Mucosa of stomach (tissue), 1 donor: ENCODE measurements around the gene CD82.

Source experiments
- H3K27me3 ChIP-seq: one replicate; pipeline ENCODE4 v1.7.0; 2013; ENCODE audit warnings: mild to moderate bottlenecking, low read length; ENCODE audit not compliant: control insufficient read depth, insufficient read depth
- H3K36me3 ChIP-seq: one replicate; pipeline ENCODE4 v1.7.0; 2013; ENCODE audit warnings: low read length; ENCODE audit not compliant: control insufficient read depth, insufficient read depth
- H3K4me1 ChIP-seq: one replicate; pipeline ENCODE4 v1.7.0; 2013; ENCODE audit warnings: mild to moderate bottlenecking, low read length; ENCODE audit not compliant: control insufficient read depth, insufficient read depth
- H3K4me3 ChIP-seq: one replicate; pipeline ENCODE4 v1.7.0; 2013; ENCODE audit warnings: low read length
- H3K9ac ChIP-seq: one replicate; pipeline ENCODE4 v1.7.0; 2013; ENCODE audit warnings: mild to moderate bottlenecking, low read length, moderate library complexity
- H3K9me3 ChIP-seq: one replicate; pipeline ENCODE4 v1.7.0; 2013; ENCODE audit warnings: mild to moderate bottlenecking, low read length, moderate library complexity; ENCODE audit not compliant: control insufficient read depth
- donor health status: Pancreatic carcinoma.

The CD82 gene

DNA sequence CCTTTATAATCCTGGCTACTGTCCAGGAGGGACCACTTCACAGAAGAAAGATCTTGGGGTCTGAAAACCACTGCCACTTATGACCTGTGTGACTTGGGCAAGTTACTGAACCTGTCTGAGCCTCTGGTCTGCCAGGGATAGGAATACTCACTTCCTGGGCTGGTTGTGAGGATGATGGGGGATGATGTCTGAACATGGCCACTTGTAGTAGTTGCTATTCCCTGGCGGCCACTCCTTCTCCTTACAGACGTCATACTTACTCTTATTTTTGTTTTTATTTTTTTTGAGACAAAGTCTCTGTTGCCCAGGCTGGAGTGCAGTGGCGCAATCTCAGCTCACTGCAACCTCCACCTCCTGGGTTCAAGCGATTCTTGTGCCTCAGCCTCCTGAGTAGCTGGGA, 26.1 kb downstream of the CD82 start:
- Histone ChIP-seq H3K4me3 (no peak overlapping the region), H3K9ac (no peak overlapping the region), H3K9me3 (no peaks in the 10 kb centered on the region), H3K4me1 (peaks cover 18% of the 10 kb centered on the region), H3K27me3 (no peaks in the 10 kb centered on the region), H3K36me3 (no peaks in the 10 kb centered on the region)

- no peaks in the 10 kb centered on the region for H3K36me3 ChIP-seq
- no peak overlapping the region for H3K9ac ChIP-seq
These were observed 26.9 kb downstream of the CD82 start for GRCh38 chr11:44592125-44592940.

GRCh38 chr11:44593251-44593650, 27.8 kb downstream of the CD82 start:
- no peaks in the 10 kb centered on the region for H3K27me3 ChIP-seq
- no peaks in the 10 kb centered on the region for H3K36me3 ChIP-seq
- peaks cover 33% of the 10 kb centered on the region for H3K4me1 ChIP-seq
- no peak overlapping the region for H3K9ac ChIP-seq
- H3K9me3 ChIP-seq: no peaks in the 10 kb centered on the region
- H3K4me3 ChIP-seq: no peak overlapping the region

More at GRCh38 chr11:44592125-44592940, 26.9 kb downstream of the CD82 start:
- Histone ChIP-seq H3K4me1 (peaks cover 26% of the 10 kb centered on the region), H3K27me3 (no peaks in the 10 kb centered on the region), H3K4me3 (no peak overlapping the region), H3K9me3 (no peaks in the 10 kb centered on the region)

- peaks cover 33% of the 10 kb centered on the region for H3K4me1 ChIP-seq
- no peak overlapping the region for H3K4me3 ChIP-seq
- H3K36me3 ChIP-seq: no peaks in the 10 kb centered on the region
- H3K27me3 ChIP-seq: no peaks in the 10 kb centered on the region
- H3K9ac ChIP-seq: no peak overlapping the region
- H3K9me3 ChIP-seq: no peaks in the 10 kb centered on the region
These were observed 29.5 kb downstream of the CD82 start for GRCh38 chr11:44595006-44595405.

GRCh38 chr11:44595964-44596381, 30.5 kb downstream of the CD82 start:
- Histone ChIP-seq H3K4me1 (peaks cover 35% of the 10 kb centered on the region), H3K27me3 (no peaks in the 10 kb centered on the region), H3K9ac (peak overlapping the region; percentile 7), H3K9me3 (no peaks in the 10 kb centered on the region), H3K36me3 (no peaks in the 10 kb centered on the region), H3K4me3 (no peak overlapping the region)

DNA sequence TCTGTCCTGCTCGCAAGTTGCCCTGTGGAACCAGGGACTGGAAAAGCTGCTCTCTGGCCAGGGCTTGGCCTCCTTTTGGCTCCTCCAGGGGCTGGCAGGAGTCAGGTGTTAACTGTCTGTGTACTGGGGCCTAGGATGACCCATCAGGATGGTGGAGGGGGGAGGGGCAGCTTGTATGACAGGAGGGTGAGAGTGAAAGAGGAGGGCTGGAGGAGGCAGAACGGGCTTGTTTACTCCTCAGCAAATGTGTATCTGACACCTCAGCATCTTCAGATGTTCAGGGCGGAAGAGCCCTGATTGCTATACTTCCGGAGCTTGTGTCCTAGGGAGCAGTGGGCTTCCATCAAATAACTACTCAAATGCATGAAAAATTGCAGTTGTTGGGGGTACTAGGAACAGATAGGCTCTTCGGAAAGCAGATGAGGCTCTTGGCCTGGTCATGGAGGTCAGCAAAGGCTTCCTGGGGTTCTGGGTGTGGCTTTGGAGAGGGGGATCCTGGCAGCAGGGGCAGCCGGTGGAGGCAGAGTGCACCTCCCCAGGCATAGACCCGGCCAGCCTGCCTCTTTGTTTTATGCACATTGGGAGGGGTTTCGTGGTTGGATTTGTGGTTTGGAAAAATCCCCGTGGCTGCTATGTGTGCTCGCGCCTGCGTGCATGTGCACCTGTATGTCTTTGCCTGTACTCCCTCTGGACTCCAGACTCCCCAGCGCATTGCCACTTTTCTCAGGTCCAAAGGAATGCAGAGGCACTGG, 31.2 kb downstream of the CD82 start:
- Histone ChIP-seq H3K4me1 (peaks cover 36% of the 10 kb centered on the region), H3K4me3 (no peak overlapping the region), H3K9me3 (no peaks in the 10 kb centered on the region), H3K9ac (peak overlapping the region; percentile 38), H3K27me3 (no peaks in the 10 kb centered on the region), H3K36me3 (no peaks in the 10 kb centered on the region)

- Histone ChIP-seq H3K4me1 (peaks cover 44% of the 10 kb centered on the region), H3K4me3 (no peak overlapping the region), H3K36me3 (no peaks in the 10 kb centered on the region), H3K9ac (peak overlapping the region; percentile 38), H3K27me3 (no peaks in the 10 kb centered on the region), H3K9me3 (no peaks in the 10 kb centered on the region)
These were observed 32.0 kb downstream of the CD82 start for GRCh38 chr11:44597358-44598012.

DNA sequence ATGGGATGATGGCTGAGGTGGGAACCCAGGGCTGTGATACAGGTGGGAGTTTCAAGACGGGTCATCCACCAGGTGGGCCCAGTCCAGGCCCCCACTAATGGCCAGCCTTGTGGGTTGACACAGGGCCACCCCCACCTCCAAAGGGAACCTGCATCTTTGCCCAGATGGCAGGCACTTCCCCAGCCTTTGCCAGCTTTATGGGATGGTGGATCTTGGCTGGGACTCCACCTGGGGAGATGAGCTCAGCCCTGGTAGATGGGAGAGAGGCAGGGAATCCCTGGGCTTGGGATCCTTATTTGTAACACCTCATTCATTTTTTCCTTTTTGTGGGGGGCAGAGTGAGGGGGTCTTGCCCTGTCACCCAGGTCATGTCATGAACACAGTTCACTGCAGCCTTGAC, 33.4 kb downstream of the CD82 start:
- Histone ChIP-seq H3K36me3 (no peaks in the 10 kb centered on the region), H3K4me1 (peaks cover 57% of the 10 kb centered on the region), H3K27me3 (no peaks in the 10 kb centered on the region), H3K4me3 (no peak overlapping the region), H3K9me3 (no peaks in the 10 kb centered on the region), H3K9ac (no peak overlapping the region)

DNA sequence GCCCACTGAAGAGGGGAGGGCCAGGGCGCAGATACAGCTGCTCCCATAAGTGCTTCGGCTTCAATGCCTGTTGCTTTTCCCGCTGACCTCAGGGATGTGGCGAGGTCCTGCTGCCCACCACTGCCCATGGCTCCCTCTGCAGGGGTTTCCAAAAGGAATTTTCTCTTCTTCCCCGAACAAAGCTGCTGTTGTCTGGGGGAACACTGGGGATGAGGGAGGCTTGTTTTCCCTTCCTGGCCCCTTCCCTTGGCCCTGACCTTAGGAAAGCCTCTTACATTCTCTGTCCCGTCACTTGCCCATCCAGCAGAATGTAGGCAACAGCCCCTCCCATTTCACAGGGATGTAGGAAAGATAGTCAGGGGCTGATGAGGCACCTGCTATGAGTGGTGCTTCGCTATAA, 34.8 kb downstream of the CD82 start:
- peaks cover 64% of the 10 kb centered on the region for H3K4me1 ChIP-seq
- no peak overlapping the region for H3K4me3 ChIP-seq
- no peaks in the 10 kb centered on the region for H3K36me3 ChIP-seq
- no peaks in the 10 kb centered on the region for H3K9me3 ChIP-seq
- H3K9ac ChIP-seq: no peak overlapping the region
- no peaks in the 10 kb centered on the region for H3K27me3 ChIP-seq

DNA sequence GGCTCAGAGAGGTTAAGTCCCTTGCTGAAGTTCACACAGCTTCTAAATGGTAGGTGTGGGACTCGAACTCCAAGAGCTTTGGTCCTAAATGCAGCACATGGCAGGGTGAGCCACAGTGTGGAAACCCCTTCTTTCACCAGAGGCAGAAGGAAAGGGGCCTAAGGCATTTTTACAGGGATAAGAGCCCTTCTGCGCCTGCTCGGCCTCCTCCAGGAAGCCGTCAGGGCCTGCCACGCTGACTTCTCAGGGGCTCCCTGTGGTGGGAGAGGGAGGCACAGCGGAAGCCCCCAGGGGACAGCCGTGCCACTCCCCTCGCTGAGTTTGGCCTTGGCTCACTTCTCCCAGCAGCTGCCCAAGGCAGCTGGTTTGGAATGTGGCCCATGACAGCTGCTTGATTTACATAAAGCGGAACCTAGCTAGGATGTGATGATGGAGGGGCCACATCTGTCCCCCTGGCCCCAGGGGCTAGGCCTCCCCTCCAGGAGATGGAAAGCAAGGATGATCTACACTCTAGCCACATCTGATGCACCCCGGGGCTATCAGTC, 35.4 kb downstream of the CD82 start:
- no peaks in the 10 kb centered on the region for H3K9me3 ChIP-seq
- peaks cover 62% of the 10 kb centered on the region for H3K4me1 ChIP-seq
- no peaks in the 10 kb centered on the region for H3K27me3 ChIP-seq
- H3K4me3 ChIP-seq: no peak overlapping the region
- H3K36me3 ChIP-seq: no peaks in the 10 kb centered on the region
- peak overlapping the region; percentile 38 for H3K9ac ChIP-seq

GRCh38 chr11:44601471-44602370, 36.3 kb downstream of the CD82 start:
- Histone ChIP-seq H3K36me3 (peaks cover 5% of the 10 kb centered on the region), H3K4me1 (peaks cover 60% of the 10 kb centered on the region), H3K4me3 (no peak overlapping the region), H3K9ac (no peak overlapping the region), H3K9me3 (no peaks in the 10 kb centered on the region), H3K27me3 (no peaks in the 10 kb centered on the region)
